ENCODE results near the gene LPCAT2.

Gene LPCAT2

DNA sequence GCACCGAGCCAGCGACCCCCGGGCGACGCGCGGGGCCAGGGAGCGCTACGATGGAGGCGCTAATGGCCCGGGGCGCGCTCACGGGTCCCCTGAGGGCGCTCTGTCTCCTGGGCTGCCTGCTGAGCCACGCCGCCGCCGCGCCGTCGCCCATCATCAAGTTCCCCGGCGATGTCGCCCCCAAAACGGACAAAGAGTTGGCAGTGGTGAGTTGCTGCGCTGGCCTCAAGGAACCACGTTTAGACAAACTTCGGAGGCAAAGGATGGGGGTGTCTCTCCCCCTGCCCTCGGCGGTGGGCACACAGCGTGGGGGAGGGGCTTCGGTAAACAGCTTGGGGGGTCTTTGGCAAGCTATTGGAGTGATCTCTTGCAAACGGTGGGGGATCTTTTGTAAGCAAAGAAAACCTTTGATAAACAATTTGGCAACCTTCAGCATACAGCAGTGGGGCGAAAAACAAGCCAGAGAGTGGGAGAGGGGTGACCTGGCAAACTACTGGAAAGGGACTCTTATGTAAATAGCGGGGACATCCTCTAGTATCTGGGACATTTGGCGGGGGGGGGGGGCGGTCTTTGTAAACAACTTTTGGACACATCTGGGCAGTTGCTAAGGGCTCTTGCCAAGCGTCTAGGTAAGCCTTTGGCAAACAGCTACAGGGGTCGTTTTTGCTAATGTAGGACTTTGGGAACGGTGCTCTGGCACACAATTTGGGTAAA lies 29.3 kb upstream of the LPCAT2 start:
- DNase-seq (ENCODE audit: low read depth, low spot score) = no peak

- DNase-seq (ENCODE audit: low read depth, low spot score) = peak; percentile 57
These were observed 28.6 kb upstream of the LPCAT2 start for GRCh38 chr16:55480228-55480655.

DNA sequence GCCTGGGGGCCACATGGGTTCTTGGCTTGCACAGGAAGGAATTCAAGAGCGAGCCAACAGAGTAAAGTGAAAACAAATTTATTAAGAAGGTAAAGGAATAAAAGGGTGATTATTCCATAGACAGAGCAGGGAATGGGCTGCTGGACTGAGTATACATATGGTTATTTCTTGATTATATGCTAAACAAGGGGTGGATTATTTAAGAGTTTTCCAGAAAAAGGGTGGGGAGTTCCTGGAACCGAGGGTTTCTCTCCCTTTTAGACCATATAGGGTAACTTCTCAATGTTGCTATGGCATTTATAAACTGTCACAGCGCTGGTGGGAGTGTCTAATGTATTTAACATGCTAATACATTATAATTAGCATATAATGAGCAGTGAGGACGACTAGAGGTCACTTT lies 27.8 kb upstream of the LPCAT2 start:
- no peak for DNase-seq (ENCODE audit: low read depth, low spot score)

DNA sequence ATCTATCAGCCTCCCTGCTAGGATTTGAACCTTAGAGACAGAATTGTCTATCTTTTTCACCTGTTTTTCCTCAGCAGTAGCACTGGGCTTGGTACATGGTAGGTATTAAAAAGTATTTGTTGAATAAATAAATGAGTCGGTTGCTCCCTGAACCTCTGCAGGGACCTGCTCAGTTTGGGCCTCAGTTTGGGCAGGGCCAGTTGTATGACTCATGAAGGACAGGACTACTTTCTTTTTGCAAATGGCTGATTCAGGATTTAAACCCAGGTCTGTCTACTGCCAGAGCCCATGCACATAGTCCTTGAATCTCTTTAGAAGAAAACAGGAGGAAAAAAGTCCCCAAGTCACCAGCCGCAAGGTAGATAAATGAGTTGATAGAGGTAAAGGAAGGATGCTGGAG lies 26.8 kb upstream of the LPCAT2 start:
- no peak for DNase-seq (ENCODE audit: low read depth, low spot score)

DNA sequence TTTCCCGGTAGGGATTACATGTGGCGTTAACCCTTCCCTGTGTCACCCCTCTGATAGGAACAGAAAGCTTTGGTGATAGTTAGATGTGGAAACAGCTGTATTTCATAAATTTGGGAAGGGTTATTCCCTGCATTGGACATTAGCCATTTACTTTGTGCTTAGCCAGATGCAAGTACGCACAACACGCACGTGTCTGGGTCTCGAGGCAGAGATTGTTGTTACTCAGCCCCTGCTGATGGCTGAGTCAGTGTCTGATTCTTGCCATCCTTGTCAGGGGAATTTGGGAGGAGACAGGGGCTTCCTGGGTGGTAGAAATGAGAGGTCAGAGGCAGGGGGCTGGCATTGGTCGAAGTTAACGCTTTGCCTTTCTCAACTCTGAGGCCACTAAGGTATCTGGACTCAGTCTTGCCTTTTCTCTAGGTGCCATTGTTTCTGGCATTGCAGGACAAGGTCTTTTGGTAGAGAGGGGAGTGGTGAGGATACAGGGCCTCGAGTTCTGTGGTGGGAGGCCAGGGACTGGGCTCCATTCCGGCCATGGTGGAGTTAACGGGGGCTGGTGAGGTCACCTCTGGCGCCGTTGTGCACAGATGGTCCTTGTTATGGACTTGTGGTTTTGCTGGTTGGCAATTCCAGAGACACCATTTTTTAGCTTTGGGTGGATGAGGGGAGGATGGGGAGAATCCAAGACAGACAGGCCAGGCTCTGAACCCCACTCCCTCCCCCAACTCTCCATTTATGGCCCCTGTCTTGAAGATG lies 21.6 kb upstream of the LPCAT2 start:
- DNase-seq (ENCODE audit: low read depth, low spot score) = no peak

DNA sequence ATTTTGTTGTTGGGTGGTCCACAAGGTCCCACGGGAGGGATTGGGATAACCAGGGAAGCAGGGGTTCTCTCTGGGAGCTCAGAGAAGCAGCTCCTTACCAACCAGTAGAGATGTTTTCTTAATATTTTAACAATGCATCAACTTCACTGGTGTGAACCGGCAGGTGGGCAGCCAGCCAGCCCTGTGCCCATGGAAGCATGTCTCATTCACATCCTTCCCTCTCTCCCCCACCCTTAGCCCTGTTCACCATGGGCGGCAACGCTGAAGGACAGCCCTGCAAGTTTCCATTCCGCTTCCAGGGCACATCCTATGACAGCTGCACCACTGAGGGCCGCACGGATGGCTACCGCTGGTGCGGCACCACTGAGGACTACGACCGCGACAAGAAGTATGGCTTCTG lies 20.6 kb upstream of the LPCAT2 start:
- DNase-seq (ENCODE audit: low read depth, low spot score) = no peak

DNA sequence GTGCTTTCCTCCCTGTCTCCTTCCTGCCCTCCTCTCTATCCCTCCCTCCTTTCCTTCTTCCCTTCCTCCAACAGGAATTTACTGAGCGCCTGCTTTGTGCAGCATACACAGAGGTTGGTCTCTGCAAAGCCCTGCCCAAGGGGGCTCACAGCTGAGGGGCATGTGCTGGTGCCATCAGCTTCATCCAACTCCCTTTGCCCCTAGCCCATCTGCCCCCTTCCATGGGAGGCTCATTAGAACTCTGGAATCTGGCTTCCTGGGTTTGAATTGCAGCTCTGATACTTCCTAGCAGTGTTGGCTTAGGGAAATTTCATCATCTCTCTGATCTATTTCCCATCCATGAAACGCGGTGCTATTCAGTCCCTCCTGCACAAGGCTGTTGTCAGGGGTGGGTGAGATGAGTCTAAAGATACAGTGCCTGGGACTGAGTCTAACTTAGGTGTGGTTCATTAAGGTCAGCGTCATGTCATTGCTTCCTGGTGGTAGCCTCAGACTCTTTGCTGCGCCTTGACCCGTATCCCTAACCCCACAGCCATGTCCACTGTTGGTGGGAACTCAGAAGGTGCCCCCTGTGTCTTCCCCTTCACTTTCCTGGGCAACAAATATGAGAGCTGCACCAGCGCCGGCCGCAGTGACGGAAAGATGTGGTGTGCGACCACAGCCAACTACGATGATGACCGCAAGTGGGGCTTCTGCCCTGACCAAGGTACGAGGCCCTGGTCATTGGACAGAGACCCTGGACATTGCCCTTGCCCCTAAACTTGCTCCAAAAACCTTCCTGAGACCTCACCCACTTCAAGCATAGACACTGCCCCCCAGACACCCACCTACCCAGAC lies 19.5 kb upstream of the LPCAT2 start:
- DNase-seq (ENCODE audit: low read depth, low spot score) = no peak

DNA sequence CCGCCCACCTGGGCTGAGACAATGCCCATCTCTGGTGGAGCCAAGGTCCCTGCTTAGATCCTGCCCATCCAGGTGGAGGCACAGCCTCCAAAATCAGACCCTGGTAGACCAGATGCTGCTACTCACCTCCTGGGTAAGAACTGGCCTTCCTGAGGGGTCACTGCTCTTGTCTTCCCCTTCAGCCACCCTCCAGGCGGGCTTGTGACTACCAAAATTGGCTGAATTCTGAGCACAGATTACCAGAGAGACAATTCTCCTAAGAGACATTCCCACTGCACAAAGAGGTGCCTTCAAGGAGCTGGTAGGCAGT lies 19.0 kb upstream of the LPCAT2 start:
- no peak for DNase-seq (ENCODE audit: low read depth, low spot score)

DNA sequence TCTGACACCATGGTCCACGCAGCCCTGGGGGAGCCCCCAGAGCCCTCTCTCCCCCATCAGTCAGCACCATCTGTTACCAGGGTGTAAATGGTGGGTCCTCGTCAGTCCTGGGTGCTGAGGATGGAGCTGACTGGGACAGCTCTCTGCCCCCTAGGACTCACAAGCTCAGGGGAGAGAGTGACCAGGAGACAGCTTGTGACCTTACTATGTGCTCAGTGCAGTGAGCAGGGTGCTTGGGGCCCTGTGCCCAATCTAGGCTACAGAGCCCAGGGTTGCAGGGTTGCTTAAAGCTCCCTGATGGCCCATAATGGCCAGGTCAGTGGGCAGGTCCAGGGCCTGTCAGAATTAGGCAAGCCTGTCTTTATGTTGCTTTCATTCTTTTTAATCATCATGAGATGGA lies 18.6 kb upstream of the LPCAT2 start:
- no peak for DNase-seq (ENCODE audit: low read depth, low spot score)

DNA sequence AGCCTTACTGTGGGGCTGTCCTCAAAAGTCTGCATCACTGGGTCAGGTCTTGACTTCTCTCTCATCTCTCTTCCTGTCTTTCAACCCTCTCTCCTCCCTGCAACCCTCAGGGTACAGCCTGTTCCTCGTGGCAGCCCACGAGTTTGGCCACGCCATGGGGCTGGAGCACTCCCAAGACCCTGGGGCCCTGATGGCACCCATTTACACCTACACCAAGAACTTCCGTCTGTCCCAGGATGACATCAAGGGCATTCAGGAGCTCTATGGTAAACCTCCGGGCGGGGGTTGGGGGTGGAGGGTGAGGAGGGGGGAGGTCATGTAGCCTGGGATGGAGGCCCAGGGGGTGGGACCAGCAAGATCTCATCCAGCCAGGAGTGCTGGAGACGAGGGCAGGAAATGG lies 17.2 kb upstream of the LPCAT2 start:
- no peak for DNase-seq (ENCODE audit: low read depth, low spot score)

GRCh38 chr16:55492756-55493380 lies 16.0 kb upstream of the LPCAT2 start:
- DNase-seq (ENCODE audit: low read depth, low spot score) = no peak

GRCh38 chr16:55494994-55495421 lies 13.9 kb upstream of the LPCAT2 start:
- DNase-seq (ENCODE audit: low read depth, low spot score) = peak; percentile 53

DNA sequence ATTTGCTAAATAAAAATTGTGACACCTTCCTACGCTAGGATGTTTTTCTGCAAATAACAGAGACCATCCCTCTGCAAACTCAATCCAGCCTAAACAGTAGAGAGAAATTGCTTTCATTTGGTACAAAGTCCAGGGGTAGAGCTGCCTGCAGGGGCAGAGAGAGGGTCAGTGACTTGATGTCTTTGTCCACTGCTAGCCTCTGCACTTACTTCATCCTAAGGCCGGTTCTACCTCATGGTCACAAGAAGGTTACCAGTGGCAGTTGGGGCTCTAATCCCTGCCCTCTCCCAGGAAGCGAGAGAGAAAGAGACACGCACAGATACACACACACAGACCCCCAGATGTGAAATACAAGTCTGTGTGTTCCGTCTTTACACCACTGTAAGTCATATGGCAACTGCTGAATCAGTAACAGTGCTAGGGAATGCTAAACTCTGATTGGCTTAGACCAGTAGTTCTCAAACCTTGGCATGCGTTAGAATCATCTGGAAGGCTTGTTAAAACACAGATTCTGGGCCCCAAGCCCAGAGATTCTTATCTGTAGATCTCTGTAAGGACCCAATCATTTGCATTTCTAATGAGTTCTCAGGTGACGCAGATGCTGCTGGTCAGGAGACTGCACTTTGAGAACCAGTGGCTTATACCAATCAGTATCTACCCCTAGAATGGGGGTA lies 13.1 kb upstream of the LPCAT2 start:
- no peak for DNase-seq (ENCODE audit: low read depth, low spot score)

DNA sequence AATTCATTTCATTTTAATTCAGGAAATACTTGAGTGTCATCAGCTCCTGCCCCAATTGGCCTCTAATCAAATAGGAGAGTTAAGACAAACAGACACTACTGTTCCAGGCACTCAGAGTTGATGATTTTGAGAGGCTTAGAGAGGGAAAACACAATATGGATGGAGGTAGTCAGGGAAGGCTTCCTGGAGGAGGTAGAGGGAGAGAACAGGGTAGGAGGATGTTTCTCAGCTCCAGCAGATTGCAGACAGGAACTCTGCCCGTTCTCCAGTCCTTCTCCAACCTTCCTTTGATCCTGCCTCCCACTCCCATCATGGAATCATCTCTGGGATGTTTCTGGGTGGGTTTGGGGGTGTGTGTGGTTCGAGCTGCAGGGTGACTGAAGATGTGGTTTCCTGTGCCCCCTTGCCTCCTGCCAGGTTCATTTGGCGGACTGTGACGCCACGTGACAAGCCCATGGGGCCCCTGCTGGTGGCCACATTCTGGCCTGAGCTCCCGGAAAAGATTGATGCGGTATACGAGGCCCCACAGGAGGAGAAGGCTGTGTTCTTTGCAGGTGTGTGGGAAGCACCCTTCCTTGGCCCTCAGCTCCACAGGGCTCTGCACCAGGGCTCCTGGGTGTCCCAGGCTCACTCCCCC lies 12.2 kb upstream of the LPCAT2 start:
- no peak for DNase-seq (ENCODE audit: low read depth, low spot score)

- no peak for DNase-seq (ENCODE audit: low read depth, low spot score)
These were observed 11.3 kb upstream of the LPCAT2 start for GRCh38 chr16:55497558-55497957.

DNA sequence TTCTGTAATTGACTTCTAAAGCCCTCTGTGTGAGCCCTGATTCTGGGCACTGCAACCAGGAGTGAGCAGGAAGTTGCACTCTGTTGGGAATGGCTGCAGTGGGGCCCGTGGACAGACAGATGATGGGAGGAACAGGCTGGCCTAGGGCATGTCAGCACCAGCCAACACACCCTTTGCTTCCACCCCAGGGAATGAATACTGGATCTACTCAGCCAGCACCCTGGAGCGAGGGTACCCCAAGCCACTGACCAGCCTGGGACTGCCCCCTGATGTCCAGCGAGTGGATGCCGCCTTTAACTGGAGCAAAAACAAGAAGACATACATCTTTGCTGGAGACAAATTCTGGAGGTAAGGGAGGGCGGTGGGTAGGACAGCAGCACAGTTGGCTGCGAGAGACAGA lies 10.8 kb upstream of the LPCAT2 start:
- DNase-seq (ENCODE audit: low read depth, low spot score) = no peak

DNA sequence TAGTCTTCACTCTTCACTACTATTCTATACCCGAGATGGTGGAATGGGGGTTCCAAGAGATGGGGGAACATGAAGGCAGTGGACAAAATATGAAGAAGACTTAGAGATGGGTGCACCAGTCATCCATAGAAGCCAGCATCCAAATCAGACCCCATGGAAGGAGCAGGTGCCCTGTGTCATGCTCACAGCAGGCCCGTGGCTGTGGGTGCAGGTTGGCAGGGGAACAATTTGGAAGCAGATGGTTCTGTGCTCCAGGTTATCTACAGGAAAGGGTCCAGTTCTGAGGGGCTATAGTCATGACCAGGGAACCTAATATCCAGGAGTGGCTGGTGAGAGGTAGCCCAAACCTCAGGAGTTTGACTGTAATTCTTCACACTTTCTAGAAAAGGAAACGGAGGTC lies 9.6 kb upstream of the LPCAT2 start:
- no peak for DNase-seq (ENCODE audit: low read depth, low spot score)

- peak; percentile 52 for DNase-seq (ENCODE audit: low read depth, low spot score)
These were observed 8.8 kb upstream of the LPCAT2 start for GRCh38 chr16:55499951-55500529.

DNA sequence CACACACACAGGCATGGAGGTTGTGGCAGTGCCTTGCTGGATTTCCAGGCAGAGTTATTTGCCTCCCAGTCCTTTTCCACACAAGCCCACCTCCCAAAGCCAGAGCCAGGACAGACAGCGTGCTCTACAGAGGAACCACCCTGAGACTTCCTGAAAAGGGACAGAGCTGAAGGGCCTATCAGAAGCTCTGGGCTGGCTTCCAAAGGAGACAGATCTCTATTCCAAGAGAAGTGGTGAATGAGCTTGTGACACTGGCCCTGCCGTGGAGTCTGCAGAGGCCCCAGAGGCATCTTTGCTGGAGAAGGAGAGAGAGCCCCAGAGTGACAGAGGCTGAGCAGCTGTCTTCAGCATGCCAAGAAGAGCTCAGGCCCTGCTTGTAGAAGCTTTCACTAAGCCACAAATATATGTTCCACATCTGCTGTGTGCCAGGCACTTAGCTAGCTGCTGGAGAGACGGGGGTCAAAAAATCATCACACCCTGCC lies 8.3 kb upstream of the LPCAT2 start:
- DNase-seq (ENCODE audit: low read depth, low spot score) = no peak

- DNase-seq (ENCODE audit: low read depth, low spot score) = no peak
These were observed 7.1 kb upstream of the LPCAT2 start for GRCh38 chr16:55501549-55502322.

Measured in smooth muscle cell of the brain vasculature (primary cell).